GM13977 (cell line): ENCODE data around the gene JAKMIP1.

Source experiments
- DNase-seq: peaks from one replicate; pipeline ENCODE4 v3.0.0; 2012; ENCODE audit warnings: low spot score
- CTCF ChIP-seq: IDR thresholded peaks from 2 replicates; pipeline ENCODE4 v1.5.1; 2012; ENCODE audit warnings: mild to moderate bottlenecking, control low read depth; ENCODE audit not compliant: insufficient read depth; ENCODE audit errors: extremely low read depth, missing control alignments
- in situ Hi-C: fragments of 300-500 bp; cut with MboI; formaldehyde crosslinking; loops from one replicate; pipeline ENCODE4 v1.12.0; 2022; ENCODE audit warnings: low sequenced_read_pairs, low pct_unique_long_range_greater_than_20kb, mixed read lengths, inconsistent platforms; ENCODE audit not compliant: unreplicated experiment

The JAKMIP1 gene

DNA sequence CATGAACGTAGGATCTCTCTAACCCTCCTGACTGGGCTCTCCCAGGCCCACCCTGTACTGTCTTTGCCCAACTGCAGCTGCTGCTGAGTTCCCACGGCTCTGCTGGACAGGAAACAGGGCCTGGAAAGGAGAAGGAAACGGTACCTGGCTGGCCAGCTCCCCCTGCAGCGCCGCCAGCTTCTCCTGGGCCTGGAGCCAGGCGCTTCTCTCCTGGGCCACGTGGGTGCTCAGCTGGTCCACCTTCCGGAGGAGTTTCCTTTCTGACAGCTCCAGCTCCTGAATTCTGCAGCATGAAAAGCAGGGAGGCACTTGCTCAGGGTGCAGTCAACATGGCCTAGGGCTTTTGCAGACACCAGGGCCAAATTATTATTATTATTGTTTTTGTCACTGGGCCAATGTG lies 188.7 kb downstream of the JAKMIP1 start:
- no peak for TF ChIP-seq CTCF
- no peak for DNase-seq
- in situ Hi-C loops = no loop called here

GRCh38 chr4:6011271-6011671 lies 189.1 kb downstream of the JAKMIP1 start:
- TF ChIP-seq CTCF = no peak
- no peak for DNase-seq
- in situ Hi-C loops = no loop called here

- no peak for TF ChIP-seq CTCF
- in situ Hi-C loops = no loop called here
- DNase-seq = no peak
Measured at GRCh38 chr4:6010789-6011188, 189.6 kb downstream of the JAKMIP1 start.

- in situ Hi-C loops = no loop called here
- no peak for TF ChIP-seq CTCF
- no peak for DNase-seq
Measured at GRCh38 chr4:6009452-6009851, 190.9 kb downstream of the JAKMIP1 start.

GRCh38 chr4:6008766-6009385 lies 191.5 kb downstream of the JAKMIP1 start:
- no peak for TF ChIP-seq CTCF
- DNase-seq = no peak
- in situ Hi-C loops = no loop called here

GRCh38 chr4:6008092-6008551 lies 192.2 kb downstream of the JAKMIP1 start:
- in situ Hi-C loops = no loop called here
- peak; percentile 20 for TF ChIP-seq CTCF
- no peak for DNase-seq
